NCI-H2227 (cell line): Measurements from ENCODE around the gene CACYBP.

ENCODE experiments used
- DNase-seq: peaks from one replicate; lab custom pipeline; 2025; ENCODE audit not compliant: unreplicated experiment; lab: John Stamatoyannopoulos, UW

Gene CACYBP

DNA sequence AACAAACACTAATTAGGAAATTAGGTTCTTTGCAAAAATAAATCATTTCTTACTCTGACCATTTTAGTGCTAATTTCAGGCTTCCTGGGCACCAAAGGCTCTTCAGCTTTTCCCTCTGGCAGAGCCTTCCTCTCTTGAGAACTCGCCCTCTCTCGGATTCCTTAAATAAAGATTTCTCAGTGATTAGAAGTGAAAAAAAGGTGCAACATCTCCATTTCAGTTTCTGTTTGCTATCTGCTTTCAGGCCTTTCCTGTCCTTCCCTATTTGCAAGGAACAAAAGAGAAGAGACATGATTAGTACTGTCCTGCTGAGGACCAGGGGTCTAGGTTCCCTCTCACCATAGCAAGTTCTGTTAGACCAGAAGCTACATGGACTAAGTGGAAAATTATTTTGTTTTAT lies 27.8 kb upstream of the CACYBP start:
- DNase-seq = no peak

- DNase-seq = no peak
Measured at GRCh38 chr1:174974711-174975119, 25.0 kb upstream of the CACYBP start.

DNA sequence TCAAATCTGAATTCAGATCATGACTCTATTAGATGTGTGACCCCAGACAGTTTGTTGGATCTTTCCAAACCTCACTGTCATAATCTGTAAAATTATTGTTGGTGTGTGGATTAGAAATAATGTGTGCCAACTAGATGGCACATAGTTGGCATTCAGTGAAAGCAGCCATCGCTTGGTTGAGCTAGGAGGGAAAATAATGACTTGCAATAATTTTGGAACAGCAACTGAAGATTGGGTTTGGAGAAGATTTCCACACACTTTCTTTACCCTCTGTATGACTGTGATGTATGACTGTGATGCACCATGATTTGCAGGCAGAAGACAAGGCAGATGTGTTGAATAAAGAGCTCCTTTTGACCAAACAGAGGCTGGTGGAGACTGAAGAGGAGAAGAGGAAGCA lies 24.0 kb upstream of the CACYBP start:
- no peak for DNase-seq

- no peak for DNase-seq
Measured at GRCh38 chr1:174976436-174977108, 23.2 kb upstream of the CACYBP start.

DNA sequence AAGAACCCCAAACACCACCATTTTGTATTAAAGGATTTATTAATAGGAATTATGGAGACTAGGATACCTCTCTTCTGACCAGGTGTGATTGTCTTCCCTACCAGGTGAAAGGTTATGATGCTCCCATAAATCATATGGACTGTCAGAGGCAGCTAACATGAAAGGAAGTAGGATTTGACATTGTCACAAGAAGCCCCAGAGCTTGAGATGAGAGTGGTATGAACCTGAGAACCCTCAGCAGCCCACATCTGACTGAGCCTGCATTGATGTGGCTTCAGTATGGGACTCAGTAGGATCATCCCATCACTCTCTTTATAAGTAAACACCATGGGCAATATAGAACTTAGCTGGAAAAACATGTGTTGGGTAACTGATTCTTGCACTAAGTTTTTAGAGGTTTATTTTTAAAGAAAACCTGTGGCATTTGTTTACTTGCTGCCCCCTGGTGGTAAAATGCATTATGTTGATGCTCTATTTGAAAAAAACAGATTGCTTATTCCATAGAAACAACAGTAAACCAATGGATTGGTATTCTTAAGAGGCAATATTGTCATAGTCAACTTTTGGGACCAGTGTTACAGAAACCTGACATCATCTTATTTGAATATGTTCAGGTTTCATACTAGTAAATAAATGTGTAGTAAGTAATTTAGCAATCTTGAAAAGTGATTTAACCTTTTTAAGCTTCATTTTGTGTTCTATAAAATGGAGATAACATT lies 16.6 kb upstream of the CACYBP start:
- DNase-seq = peak; percentile 61

DNA sequence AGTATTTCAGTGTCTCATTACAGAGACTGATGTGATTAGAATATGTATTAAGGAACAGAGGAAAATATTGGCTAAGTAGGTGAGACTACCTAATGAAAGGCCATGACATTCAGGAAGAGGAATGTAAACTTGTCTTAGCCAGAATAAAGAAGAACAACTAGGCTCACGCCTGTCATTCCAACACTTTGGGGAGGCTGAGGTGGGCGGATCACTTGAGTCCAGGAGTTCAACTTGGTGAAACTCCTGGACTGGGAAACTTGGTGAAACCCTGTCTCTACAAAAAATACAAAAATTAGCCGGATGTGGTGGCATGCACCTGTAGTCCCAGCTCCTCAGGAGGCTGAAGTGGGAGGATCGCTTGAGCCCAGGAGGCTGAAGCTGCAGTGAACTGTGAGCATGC lies 14.8 kb upstream of the CACYBP start:
- no peak for DNase-seq

DNA sequence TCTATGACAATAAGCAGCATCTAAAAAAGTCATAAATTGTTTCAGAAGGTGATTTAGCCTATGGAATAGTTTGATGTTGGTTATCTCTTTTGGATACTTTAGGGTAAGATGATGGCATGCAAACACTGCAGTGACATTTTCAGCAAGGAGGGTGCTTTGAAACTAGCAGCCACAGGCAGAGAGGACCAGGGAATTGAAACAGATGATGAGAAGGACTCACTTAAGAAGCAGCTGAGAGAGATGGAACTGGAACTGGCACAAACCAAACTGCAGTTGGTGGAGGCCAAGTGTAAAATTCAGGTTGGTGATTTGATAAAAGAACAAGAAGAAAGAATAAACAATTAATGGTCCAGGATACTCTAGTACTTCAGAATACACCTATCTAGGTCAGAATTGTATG lies 11.2 kb upstream of the CACYBP start:
- DNase-seq = no peak

DNA sequence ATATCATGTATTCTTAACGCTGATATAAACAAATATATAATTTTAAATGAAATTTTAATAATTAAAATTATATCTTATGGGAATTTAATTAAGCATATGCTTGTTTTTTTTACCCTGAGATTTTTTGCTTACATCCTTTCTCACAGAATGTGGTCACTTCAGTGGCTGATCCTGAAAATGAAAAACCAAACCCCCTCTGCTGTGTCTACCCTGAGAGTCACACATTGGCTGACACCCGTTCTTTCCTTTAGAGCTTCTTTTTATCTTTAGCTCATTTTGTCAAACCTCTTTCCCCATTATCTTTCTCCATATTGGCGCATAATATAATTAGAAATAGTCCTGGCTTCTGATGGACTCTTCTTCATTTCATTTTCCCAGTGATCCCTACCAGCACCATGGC lies 10.8 kb upstream of the CACYBP start:
- no peak for DNase-seq

DNA sequence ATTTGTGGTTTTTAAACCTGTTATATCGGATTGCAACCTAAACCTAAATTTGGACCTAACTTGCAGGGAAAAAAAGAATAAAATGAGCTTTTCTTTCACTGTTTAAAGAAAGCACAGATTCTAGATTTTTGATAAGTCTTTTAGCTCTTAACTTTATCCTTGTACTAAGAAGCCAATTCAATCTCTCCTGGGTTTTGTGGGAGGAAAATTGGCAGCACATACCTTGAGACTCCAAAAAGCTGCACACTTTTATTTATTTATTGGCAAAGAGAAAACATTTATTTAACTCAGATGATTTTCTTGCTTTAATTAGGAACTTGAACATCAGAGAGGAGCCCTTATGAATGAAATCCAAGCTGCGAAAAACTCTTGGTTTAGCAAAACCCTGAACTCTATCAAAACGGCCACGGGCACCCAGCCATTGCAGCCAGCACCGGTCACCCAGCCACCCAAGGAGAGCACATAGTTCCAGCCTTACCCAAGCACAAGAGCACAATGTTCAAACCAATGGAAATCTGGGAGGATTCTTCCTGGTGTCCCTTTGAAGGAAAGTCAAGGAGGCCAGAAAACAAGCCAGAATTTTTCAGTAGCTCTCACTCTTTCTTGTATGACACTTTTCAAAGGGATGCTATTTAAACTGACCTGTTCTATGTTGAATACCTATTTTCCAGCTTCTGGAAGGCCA lies 10.1 kb upstream of the CACYBP start:
- DNase-seq = no peak

DNA sequence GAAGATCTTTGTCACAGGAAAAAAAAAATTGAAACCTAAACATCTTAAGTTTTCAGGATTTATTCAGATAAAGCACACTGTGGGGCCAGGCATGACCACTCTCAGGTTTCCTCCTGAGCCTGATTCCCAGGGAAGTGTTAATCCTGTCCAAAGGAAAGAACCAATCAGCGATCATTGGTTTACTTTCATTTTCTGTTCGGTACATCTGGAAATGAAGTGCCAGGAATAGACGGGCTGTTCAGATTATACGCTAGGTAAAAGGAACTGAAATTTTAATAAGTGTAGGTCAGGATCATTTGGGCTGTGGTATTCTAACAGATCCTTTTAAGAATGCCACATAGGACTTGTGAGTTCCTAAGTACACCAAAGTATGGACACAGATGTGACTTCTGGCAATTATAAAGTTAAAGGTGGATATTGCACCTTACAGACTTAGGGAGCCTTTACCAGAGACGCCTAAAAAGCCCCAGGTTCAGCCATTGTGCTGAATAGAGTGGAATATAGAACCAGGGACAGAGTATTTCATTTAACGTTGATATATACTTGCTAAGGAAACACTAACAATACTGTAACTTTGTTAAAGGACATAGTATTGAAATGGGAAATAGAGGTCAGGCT lies 9.3 kb upstream of the CACYBP start:
- peak; percentile 78 for DNase-seq

DNA sequence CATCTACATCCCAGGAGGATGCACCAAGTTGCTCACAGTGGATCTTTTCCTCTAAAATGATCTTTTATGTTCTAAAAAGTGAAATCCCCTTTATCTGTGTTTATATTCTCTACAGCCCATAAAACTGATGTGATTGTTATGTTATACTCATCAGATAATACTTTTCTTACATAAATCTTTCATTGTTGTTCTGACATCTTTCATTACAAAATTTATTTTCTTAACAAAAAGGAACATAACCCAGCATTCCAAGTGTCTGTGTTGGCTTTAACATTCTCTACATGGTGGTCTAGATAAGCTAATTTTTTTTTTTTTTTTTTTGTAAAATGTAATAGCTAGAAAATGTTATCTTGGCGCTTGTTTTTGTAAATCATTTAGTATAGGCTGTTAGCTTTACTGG lies 8.3 kb upstream of the CACYBP start:
- no peak for DNase-seq

DNA sequence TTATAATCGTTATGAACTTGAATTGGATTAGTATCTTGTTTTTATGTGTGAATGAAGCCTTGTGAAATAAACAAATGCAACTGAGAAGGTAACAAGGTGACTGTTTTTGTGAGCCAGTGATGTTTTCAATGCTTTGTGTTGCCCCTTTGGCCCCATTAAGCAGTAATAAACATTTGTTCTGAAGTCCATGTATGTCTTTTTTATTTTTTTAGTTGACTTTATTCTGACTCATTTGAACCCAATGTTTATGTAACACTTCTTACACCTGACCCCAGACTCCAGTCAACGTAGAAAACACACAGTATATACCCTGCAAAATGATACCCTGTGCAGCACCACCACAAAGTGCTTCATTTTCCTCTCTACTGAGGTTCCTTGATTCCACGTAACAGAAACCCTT lies 4.6 kb upstream of the CACYBP start:
- no peak for DNase-seq

- no peak for DNase-seq
Measured at GRCh38 chr1:174995916-174996315, 3.8 kb upstream of the CACYBP start.

- no peak for DNase-seq
Measured at GRCh38 chr1:174996476-174996875, 3.3 kb upstream of the CACYBP start.

DNA sequence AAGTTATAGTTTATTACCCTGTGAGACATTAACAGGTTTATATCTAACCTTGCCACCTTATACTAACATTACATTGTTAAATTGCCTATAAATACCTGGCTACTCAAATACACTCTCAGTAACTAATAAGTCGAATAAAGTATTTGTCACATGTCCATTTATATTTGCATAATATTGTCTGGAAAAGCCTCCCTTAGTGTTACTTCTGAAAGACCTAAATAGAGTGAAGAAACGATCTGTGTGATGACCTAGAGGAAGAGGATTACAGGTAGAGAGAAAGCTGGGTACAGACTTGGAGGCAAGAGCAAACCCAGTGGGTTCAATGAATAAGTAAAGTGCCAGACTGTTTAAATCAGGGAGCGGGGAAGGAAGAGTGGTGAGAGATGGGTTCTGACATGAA lies 2.7 kb upstream of the CACYBP start:
- DNase-seq = no peak

GRCh38 chr1:174998569-174999215 lies 1.1 kb upstream of the CACYBP start:
- DNase-seq = peak; percentile 83

- DNase-seq = peak; percentile 99
Measured at GRCh38 chr1:174999216-174999935, 371 bp upstream of the CACYBP start.

DNA sequence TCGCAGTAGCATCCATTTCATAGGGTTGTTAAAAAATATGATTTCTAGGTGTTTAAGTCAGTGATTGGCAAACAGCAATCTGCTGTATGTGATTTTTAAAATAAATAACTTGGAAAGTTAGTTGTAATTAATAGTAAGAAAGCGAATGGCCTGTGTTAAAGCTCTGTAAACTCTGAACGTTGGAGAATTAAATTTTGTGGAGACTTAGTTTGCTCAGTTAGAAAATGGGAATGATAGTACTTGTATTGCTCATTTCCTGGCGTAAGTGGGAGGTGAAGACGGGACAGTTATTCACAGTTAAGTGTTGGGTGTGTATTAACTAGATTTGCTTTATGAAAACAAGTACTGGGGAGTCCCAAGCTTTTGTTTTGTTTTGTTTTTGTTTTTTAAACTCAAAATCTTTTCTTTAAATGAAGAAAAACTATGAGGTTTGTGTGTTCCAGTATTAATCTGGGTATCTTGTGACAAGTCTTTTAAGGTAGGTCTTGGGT lies 995 bp downstream of the CACYBP start:
- DNase-seq = no peak

- DNase-seq = no peak
Measured at GRCh38 chr1:175002910-175003517, 3.3 kb downstream of the CACYBP start.

- no peak for DNase-seq
Measured at GRCh38 chr1:175003521-175003920, 3.8 kb downstream of the CACYBP start.
